HuH-7 (cell line): ENCODE measurements around the gene ATP11A.

Experiments used
- DNase-seq: peaks from one replicate; pipeline ENCODE4 v3.0.0; 2011; ENCODE audit warnings: low spot score

Gene ATP11A

GRCh38 chr13:112725346-112726015 lies 35.6 kb downstream of the ATP11A start:
- DNase-seq: no peak

GRCh38 chr13:112726016-112726767 lies 36.4 kb downstream of the ATP11A start:
- no peak for DNase-seq

GRCh38 chr13:112727581-112727980 lies 37.7 kb downstream of the ATP11A start:
- DNase-seq: no peak

- DNase-seq: no peak
Observed at GRCh38 chr13:112728375-112729126, 38.7 kb downstream of the ATP11A start.

GRCh38 chr13:112729408-112729807 lies 39.6 kb downstream of the ATP11A start:
- no peak for DNase-seq

- DNase-seq: no peak
Observed at GRCh38 chr13:112730157-112730671, 40.4 kb downstream of the ATP11A start.

GRCh38 chr13:112731667-112732616 lies 42.1 kb downstream of the ATP11A start:
- DNase-seq: no peak

- no peak for DNase-seq
Observed at GRCh38 chr13:112732679-112733078, 42.8 kb downstream of the ATP11A start.

- no peak for DNase-seq
Observed at GRCh38 chr13:112733112-112733511, 43.3 kb downstream of the ATP11A start.

GRCh38 chr13:112733661-112734379 lies 44.0 kb downstream of the ATP11A start:
- DNase-seq: no peak

GRCh38 chr13:112734696-112735547 lies 45.1 kb downstream of the ATP11A start:
- DNase-seq: no peak

GRCh38 chr13:112735791-112736190 lies 46.0 kb downstream of the ATP11A start:
- DNase-seq: no peak

- no peak for DNase-seq
Observed at GRCh38 chr13:112737294-112737693, 47.5 kb downstream of the ATP11A start.

GRCh38 chr13:112738606-112739005 lies 48.8 kb downstream of the ATP11A start:
- DNase-seq: no peak

GRCh38 chr13:112740502-112741131 lies 50.8 kb downstream of the ATP11A start:
- DNase-seq: no peak

- DNase-seq: no peak
Observed at GRCh38 chr13:112741185-112741755, 51.4 kb downstream of the ATP11A start.

- no peak for DNase-seq
Observed at GRCh38 chr13:112741835-112742570, 52.2 kb downstream of the ATP11A start.

- DNase-seq: no peak
Observed at GRCh38 chr13:112742583-112742982, 52.7 kb downstream of the ATP11A start.
